ENCODE data around the gene ERMARD.

ERMARD gene

GRCh38 chr6:169783971-169784820 lies 32.8 kb downstream of the ERMARD start:
- peak; percentile 12 for DNase-seq

- DNase-seq: peak; percentile 14
These were observed 33.5 kb downstream of the ERMARD start for GRCh38 chr6:169784821-169785340.

GRCh38 chr6:169785566-169785965 lies 34.1 kb downstream of the ERMARD start:
- no peak for DNase-seq

GRCh38 chr6:169786349-169786748 lies 34.9 kb downstream of the ERMARD start:
- peak; percentile 17 for DNase-seq

GRCh38 chr6:169787797-169788196 lies 36.4 kb downstream of the ERMARD start:
- DNase-seq: peak; percentile 12

GRCh38 chr6:169788809-169789145 lies 37.4 kb downstream of the ERMARD start:
- no peak for DNase-seq

- DNase-seq: peak; percentile 17
These were observed 37.9 kb downstream of the ERMARD start for GRCh38 chr6:169789146-169789943.

- DNase-seq: peak; percentile 85
These were observed 38.8 kb downstream of the ERMARD start for GRCh38 chr6:169789944-169790927.

GRCh38 chr6:169791721-169792131 lies 40.3 kb downstream of the ERMARD start:
- peak; percentile 20 for DNase-seq

- DNase-seq: peak; percentile 17
These were observed 41.0 kb downstream of the ERMARD start for GRCh38 chr6:169792306-169793015.

GRCh38 chr6:169793408-169793807 lies 42.0 kb downstream of the ERMARD start:
- DNase-seq: peak; percentile 12

GRCh38 chr6:169794317-169795055 lies 43.1 kb downstream of the ERMARD start:
- DNase-seq: peak; percentile 14

GRCh38 chr6:169795196-169795595 lies 43.8 kb downstream of the ERMARD start:
- peak; percentile 15 for DNase-seq

- DNase-seq: no peak
These were observed 47.5 kb downstream of the ERMARD start for GRCh38 chr6:169798764-169799473.

GRCh38 chr6:169799474-169799926 lies 48.1 kb downstream of the ERMARD start:
- no peak for DNase-seq

GRCh38 chr6:169800116-169800667 lies 48.8 kb downstream of the ERMARD start:
- DNase-seq: no peak

GRCh38 chr6:169800668-169801395 lies 49.4 kb downstream of the ERMARD start:
- DNase-seq: peak; percentile 25

- no peak for DNase-seq
These were observed 50.2 kb downstream of the ERMARD start for GRCh38 chr6:169801396-169802160.

All from stimulated activated CD8-positive, alpha-beta memory T cell treated with anti-CD3 and anti-CD28 coated beads, Interleukin-4, amount 100 ng/mL, for 48 hours (primary cell).